Measurements from ENCODE around the gene PLCD3.

DNA sequence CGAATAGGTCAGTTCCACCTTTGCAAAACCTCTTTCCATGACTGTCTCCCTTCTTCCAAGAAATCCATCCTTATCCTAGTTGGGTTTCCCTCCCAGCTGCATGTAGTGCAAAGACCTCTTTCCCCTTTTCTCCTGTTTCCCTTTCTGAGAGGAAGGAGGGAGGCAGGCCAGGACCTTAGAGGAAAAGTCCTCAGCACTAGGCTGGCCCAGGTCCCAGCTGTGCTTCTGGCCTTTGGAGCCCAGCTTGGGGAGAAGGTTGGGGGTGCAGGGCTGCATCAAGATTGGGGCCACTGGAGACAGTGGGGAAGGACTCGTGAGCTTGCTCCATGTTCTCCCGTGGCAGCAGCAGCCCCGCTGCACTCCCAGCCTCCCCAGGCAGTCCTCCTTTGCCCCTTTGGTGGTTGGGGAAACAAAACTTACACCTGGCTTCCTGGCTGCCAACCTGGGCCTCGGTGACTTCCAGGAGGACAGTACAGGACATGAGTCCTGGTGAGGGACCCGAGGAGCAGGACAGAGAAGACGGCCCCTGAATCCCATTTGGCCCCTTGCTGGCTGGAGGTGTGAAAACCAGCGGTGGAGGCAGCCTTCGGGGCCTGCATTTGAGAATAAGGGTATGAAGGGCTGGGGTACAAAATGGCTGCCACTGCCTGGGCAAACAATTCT is 29.8 kb upstream of the PLCD3 start:
- TF ChIP-seq, protein P1, sequence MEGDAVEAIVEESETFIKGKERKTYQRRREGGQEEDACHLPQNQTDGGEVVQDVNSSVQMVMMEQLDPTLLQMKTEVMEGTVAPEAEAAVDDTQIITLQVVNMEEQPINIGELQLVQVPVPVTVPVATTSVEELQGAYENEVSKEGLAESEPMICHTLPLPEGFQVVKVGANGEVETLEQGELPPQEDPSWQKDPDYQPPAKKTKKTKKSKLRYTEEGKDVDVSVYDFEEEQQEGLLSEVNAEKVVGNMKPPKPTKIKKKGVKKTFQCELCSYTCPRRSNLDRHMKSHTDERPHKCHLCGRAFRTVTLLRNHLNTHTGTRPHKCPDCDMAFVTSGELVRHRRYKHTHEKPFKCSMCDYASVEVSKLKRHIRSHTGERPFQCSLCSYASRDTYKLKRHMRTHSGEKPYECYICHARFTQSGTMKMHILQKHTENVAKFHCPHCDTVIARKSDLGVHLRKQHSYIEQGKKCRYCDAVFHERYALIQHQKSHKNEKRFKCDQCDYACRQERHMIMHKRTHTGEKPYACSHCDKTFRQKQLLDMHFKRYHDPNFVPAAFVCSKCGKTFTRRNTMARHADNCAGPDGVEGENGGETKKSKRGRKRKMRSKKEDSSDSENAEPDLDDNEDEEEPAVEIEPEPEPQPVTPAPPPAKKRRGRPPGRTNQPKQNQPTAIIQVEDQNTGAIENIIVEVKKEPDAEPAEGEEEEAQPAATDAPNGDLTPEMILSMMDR (optimal IDR thresholded peaks at IDR 0.05 in 1 of 3, IDR thresholded peaks at IDR 0.05 in 1 of 3, conservative IDR thresholded peaks at IDR 0.05 in 1 of 3; ENCODE audit: extremely low read depth in 1 of 3, insufficient read depth in 2 of 3, low read length in 3 of 3): no peak
- no peak for TF ChIP-seq EZH2 (IDR thresholded peaks at IDR 0.05; ENCODE audit: low read length)
